A549 (cell line): ENCODE measurements around the gene TPD52L3.

Experiments
- EP300 ChIP-seq, 2 experiments: fragments of >200 bp; sonication (Bioruptor Twin); formaldehyde crosslinking; IDR thresholded peaks; 2 replicates in 1 of 2; 3 replicates in 1 of 2; pipeline ENCODE4 v1.6.1; 2016 to 2017
- HMGXB4 ChIP-seq: fragments of 250-450 bp; sonication (Bioruptor Pico); IDR thresholded peaks from 2 replicates; pipeline ENCODE4 v1.5.0; 2021; ENCODE audit warnings: mild to moderate bottlenecking, moderate library complexity, borderline replicate concordance
- KDM1A ChIP-seq: fragments of 200-600 bp; sonication (generic); IDR thresholded peaks from 2 replicates; pipeline ENCODE4 v1.6.1; 2016; ENCODE audit warnings: low read depth, mild to moderate bottlenecking
- MAFK ChIP-seq: fragments of 450-650 bp; IDR thresholded peaks from 2 replicates; pipeline ENCODE4 v1.6.1; 2014; ENCODE audit not compliant: partially characterized antibody
- MAX ChIP-seq: IDR thresholded peaks from 2 replicates; pipeline ENCODE4 v1.6.1; 2012
- POLR2A ChIP-seq: IDR thresholded peaks from 2 replicates; pipeline ENCODE4 v1.6.1; 2012; ENCODE audit warnings: mild to moderate bottlenecking, low read length
- USF2 ChIP-seq: fragments of 450-650 bp; IDR thresholded peaks from 2 replicates; pipeline ENCODE4 v1.6.1; 2014; ENCODE audit warnings: antibody characterized with exemption
- TF ChIP-seq, protein P1 (sequence below): fragments of >200 bp; sonication (Bioruptor Twin); formaldehyde crosslinking; IDR thresholded peaks from 3 replicates; pipeline ENCODE4 v1.5.1; 2016

DNA sequence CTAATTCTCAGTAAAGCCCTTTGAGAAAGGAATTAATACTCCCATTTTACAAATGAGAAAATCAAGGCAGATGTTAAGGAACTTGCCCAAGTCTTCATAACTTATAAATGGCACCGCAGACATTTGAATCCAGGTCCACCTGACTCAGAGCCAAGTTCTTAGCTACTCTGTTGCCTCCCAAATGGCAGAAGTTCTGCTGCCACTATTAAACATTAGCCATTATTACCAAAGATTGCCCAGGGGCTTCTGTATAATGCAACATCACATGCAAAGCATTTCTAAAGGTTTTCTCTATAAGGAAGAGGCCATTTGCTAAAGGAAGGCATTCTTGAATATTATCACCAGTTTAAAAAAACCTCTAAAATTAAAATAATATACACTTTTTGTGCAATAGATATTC is 28.3 kb downstream of the TPD52L3 start:
- no peak for TF ChIP-seq USF2
- TF ChIP-seq, protein P1, sequence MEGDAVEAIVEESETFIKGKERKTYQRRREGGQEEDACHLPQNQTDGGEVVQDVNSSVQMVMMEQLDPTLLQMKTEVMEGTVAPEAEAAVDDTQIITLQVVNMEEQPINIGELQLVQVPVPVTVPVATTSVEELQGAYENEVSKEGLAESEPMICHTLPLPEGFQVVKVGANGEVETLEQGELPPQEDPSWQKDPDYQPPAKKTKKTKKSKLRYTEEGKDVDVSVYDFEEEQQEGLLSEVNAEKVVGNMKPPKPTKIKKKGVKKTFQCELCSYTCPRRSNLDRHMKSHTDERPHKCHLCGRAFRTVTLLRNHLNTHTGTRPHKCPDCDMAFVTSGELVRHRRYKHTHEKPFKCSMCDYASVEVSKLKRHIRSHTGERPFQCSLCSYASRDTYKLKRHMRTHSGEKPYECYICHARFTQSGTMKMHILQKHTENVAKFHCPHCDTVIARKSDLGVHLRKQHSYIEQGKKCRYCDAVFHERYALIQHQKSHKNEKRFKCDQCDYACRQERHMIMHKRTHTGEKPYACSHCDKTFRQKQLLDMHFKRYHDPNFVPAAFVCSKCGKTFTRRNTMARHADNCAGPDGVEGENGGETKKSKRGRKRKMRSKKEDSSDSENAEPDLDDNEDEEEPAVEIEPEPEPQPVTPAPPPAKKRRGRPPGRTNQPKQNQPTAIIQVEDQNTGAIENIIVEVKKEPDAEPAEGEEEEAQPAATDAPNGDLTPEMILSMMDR: no peak
- no peak for TF ChIP-seq EP300 (IDR thresholded peaks at IDR 0.05)
- no peak for TF ChIP-seq MAFK
- no peak for TF ChIP-seq HMGXB4
- no peak for TF ChIP-seq KDM1A
- TF ChIP-seq MAX: no peak
- no peak for TF ChIP-seq POLR2A
